ENCODE results near the gene GPR39.

DNA sequence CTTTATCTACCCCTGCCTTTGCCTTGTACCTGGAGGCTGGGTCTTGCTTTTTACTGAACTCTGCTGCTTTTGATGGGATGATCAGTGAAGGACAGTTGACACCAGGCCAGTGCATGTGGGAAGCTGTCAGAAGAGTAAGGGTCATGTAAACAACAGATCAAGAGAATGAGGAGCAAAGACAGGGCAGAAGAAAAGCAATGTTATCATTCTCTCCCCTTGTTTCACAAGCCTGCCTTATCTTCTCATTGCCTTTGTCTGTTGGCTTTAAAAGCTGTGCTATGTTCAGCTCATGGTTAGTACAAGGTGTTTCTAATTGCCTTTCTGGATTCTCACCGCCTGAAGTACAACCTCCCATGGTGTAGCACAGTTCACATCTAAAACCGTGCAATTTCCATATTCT lies 225.8 kb downstream of the GPR39 start:
- no peak for TF ChIP-seq POLR2AphosphoS5 (IDR thresholded peaks at IDR 0.05; ENCODE audit: low read depth, low read length)
- TF ChIP-seq, protein P1, sequence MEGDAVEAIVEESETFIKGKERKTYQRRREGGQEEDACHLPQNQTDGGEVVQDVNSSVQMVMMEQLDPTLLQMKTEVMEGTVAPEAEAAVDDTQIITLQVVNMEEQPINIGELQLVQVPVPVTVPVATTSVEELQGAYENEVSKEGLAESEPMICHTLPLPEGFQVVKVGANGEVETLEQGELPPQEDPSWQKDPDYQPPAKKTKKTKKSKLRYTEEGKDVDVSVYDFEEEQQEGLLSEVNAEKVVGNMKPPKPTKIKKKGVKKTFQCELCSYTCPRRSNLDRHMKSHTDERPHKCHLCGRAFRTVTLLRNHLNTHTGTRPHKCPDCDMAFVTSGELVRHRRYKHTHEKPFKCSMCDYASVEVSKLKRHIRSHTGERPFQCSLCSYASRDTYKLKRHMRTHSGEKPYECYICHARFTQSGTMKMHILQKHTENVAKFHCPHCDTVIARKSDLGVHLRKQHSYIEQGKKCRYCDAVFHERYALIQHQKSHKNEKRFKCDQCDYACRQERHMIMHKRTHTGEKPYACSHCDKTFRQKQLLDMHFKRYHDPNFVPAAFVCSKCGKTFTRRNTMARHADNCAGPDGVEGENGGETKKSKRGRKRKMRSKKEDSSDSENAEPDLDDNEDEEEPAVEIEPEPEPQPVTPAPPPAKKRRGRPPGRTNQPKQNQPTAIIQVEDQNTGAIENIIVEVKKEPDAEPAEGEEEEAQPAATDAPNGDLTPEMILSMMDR (IDR thresholded peaks at IDR 0.05), result no peak
- no peak for TF ChIP-seq REST (IDR thresholded peaks at IDR 0.05; ENCODE audit: insufficient read depth in 1 of 2, low read depth in 2 of 2, low read length in 1 of 2)

All from Panc1 (cell line).